Nucleus accumbens (tissue), 56 donors: ENCODE results near the gene BCL2L13.
"Not testable (repeated sequence)": the region's sequence is repeated elsewhere in the genome, so short reads cannot be mapped to it uniquely, and the experiment has no call there.

Experiments
- DNase-seq, 56 donors: peaks; one replicate each; lab custom pipeline; 2025; lab: John Stamatoyannopoulos, UW

The BCL2L13 gene

DNA sequence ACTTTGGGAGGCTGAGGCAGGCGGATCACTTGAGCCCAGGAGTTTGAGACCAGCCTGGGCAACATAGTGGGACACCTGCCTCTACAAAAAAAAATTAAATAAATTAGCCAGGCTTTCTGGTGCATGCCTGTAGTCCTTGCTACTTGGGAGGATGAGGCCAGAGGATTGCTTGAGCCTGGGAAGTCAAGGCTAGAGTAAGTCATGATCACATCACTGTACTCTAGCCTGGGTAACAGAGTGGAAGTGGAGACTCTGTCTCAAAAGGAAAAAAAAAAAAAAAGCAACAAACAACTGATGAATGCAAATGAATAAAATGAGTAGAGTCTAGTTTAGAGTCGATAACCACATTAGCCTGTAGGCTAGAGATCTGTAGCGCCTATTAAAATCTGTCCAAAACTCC lies 3.9 kb upstream of the BCL2L13 start:
- DNase-seq, result no peak

DNA sequence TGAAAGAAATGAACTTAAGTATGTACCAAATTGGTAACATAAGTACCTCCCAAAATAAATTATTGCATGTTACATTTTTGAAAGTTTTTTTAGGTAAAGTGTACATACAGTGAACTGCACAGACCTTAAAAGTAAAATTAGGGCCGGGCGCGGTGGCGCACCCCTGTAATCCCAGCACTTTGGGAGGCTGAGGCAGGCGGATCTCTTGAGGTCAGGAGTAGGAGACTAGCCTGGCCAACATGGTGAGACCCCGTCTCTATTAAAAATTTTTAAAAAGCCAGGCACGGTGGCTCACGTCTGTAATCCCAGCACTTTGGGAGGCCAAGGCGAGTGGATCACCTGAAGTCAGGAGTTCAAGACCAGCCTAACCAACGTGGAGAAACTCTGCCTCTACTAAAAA lies 1.7 kb upstream of the BCL2L13 start:
- not testable (repeated sequence) for DNase-seq

DNA sequence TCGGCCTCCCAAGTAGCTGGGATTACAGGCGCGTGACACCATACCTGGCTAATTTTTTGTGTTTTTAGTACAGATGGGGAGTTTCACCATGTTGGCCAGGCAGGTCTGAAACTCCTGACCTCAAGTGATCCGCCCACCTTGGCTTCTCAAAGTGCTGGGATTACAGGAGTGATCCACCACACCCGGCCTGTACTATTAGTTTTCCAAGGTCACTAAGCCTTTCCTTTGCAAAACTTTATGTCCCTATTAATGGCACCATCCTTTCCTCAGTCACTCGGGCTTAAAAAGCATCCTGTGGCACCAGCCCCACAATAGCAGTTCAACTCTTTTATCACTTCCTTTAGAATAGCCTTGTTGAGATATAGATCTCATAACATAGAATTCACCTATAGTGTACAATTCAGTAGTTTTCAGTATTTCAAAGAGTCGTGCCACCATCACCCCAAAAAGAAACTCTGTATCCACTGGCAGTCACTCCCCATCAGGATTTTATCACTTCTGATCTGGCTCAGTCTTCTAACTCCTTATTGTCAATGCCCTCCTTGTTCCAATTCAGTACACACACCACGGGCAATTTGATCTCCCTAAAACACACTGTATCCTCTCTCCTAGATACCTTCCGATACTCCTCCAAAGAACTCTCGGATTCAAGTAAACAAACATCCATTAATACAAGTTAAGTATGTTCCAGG lies 921 bp upstream of the BCL2L13 start:
- DNase-seq, result peak in 1 of 56 donors; percentile 43

DNA sequence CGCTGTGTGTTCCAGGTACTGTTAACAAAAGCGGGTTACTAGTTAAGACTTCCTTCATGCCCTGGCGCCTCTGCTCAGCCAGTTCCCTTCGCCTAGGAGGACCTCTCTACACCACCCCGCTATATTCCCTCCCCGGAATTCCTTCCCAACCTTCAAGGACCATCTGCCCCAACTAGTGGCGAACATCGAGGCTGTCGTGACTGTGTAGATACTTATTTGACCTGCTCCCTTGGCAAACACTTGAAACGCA lies 450 bp upstream of the BCL2L13 start:
- peak in 4 of 56 donors; percentile 20 to 78 (median 42) for DNase-seq

DNA sequence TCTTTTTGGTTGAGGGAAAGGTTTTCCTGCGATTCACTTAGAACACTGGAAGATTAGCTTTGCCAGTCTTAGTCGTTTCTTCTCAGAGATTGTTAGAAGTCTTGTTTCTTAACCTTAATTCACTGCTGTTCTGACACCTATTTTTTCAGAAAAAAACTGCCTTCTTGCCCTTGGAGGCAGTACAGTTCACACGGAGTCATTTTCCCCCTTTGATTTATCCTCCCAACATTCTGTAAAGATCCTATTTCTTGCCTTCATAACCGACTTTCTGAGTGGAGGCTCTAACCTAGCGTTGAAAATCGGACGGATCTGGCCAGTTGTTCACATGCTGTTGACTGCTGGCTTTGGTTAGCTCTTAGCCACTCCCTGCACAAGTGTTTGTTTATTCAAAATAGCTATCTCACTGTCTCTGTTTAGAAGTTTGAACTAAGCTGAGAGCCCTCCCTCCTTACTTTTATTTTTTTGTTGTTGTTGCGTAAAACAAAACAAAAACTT lies 737 bp downstream of the BCL2L13 start:
- peak in 2 of 56 donors; percentile 2 to 4 for DNase-seq

DNA sequence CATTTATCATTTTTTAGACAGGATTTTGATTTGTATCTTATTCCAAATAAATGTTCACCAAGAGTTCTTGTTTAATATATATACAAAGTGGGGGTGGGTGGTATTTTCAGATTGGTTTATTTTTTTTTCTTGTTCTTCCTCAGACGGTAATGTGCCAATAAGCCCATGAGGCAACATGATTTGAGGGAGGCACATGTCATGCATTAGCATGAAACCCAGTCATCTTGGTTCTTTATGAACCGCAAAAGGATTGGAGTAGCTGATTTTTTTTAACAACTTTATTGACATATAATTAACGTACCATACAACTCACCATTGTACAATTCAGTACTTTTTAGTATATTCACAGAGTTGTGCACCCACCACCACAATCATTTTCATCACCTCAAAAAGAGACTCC lies 2.7 kb downstream of the BCL2L13 start:
- no peak for DNase-seq

DNA sequence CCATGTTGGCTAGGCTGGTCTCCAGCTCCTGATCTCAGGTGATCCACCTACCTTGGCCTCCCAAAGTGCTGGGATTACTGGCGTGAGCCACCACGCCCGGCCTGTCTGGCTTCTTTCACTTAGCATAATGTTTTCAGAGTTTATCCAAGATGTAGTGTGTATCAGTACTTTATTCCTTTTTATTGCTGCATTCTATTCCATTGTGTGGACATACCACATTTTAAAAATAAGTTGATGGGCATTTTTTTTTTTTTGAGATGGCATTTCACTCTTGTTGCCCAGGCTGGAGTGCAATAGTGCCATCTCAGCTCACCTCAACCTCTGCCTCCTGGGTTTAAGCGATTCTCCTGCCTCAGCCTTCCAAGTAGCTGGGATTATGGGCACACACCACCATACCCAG lies 3.8 kb downstream of the BCL2L13 start:
- DNase-seq, result not testable (repeated sequence)

DNA sequence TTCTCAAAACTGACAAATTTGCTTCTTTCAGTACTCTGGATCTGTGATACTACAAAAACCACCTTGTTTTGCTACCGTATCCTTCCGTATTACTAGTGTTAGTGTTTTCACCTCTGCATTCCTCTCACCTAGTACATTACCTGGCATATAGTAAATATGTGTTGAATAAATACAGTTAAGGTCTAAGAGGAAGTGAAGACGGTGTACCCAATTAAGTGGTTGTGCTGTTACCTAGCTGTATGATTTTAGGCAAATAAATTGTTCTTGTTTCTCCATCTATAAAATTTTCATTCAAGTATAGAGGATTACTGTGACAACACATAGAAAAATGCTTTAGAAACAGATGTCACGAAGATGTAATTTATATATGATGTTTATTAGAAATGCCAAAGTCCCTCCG lies 8.9 kb downstream of the BCL2L13 start:
- DNase-seq, result no peak

DNA sequence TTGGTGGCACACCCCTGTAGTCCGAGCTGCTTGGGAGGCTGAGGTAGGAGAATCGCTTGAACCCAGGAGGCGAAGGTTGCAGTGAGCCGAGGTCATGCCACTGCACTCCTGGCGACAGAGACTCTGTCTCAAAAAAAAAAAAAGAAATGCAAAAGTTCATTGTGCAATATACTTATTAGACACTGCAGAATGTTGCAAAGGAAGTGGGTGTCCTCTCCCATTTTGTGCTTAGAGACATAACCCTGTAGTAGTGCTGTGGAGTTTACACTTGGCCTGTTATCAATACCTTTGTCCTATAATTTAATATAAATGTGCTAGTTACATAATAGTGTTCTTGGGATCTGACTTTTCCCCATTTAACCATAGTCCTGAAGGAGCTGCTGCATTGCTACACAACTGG lies 9.4 kb downstream of the BCL2L13 start:
- DNase-seq, result no peak

DNA sequence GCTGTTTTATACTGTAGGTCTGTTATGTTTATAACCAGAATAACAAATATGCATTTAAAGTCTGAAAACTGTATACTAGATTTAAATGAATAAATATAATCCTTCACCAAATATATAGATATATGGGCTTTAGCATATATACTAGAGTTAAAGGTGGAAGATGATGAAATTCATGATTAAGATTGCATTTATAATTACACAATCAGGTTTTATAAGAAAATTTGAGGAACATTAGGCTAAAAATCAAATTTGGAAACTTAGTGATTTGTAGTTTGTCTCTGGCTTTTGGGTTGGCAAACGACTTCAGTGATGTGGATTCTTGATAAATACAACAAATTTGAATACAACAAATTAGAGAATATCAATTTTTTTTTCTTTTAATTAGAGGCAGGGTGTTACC lies 10.0 kb downstream of the BCL2L13 start:
- no peak for DNase-seq

DNA sequence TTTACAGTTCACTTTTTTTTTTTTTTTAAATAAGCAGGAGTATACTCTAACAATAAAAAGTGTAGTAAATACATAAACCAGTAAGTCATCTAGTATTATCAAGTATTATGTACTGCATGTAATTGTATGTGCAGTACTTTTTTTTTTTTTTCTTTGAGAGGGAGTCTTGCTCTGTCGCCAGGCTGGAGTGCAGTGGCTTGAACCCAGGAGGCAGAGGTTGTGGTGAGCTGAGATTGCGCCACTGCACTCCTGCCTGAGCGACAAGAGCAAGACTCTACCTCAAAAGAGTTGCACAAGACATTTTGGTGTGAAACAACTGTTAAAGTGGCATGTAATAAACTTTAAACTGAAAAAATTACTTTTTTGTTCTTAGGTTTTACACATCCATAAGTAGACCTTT lies 16.7 kb downstream of the BCL2L13 start:
- DNase-seq, result no peak

DNA sequence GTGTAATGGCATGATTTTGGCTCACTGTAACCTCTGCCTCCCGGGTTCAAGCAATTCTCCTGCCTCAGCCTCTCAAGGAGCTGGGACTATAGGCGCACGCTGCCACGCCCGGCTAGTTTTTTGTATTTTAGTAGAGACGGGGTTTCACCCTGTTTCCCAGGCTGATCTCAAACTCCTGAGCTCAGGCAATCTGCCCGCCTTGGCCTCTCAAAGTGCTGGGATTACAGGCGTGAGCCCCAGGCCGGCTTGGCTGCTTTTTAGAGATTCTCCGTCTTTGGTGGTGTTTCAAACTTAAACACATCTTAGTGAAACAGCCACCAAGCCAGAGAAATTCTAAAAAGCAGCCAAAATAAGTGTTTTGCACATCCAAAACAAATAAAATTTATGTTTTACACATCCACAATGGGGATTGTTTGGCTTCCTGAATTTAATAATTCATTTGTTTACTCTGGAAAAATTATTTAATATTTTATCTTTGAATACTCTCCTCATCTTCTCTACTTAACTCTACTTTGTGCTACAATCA lies 18.4 kb downstream of the BCL2L13 start:
- DNase-seq, result no peak

DNA sequence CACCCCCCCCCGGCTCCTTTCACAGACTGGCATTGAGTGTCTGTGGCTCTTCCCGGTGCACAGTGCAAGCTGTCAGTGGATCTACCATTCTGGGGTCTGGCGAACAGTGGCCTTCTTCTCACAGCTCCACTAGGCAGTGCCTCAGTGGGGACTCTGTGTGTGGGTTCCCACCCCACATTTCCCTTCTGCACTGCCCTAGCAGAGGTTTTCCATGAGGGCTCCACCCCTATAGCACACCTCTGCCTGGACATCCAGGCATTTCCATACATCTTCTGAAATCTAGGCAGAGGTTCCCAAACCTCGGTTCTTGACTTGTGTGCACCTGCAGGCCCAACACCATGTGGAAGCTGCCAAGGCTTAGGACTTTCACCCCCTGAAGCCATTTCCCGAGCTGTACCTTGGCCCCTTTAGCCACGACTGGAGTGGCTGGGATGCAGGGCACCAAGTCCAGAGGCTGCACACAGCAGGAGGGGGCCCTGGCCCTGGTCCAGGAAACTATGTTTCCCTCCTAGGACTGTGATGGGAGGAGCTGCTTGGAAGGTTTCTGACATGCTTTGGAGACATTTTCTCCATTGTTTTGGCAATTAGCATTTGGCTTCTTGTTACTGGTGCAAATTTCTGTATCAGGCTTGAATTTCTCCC lies 26.0 kb downstream of the BCL2L13 start:
- DNase-seq, result no peak

DNA sequence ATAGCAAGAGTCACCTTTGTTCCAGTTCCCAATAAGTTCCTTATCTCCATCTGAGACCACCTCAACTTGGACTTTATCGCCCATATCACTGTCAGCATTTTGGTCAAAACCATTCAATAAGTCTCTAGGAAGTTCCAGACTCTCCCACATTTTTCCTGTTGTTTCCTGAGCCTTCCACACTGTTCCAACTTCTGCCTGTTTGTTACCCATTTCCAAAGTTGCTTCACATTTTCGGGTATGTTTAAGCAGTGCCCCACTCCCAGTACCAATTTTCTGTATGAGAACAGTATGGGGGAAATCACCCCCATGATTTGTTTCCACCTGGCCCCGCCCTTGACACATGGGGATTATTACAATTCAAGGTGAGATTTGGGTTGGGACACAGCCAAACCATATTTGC lies 26.7 kb downstream of the BCL2L13 start:
- no peak for DNase-seq

DNA sequence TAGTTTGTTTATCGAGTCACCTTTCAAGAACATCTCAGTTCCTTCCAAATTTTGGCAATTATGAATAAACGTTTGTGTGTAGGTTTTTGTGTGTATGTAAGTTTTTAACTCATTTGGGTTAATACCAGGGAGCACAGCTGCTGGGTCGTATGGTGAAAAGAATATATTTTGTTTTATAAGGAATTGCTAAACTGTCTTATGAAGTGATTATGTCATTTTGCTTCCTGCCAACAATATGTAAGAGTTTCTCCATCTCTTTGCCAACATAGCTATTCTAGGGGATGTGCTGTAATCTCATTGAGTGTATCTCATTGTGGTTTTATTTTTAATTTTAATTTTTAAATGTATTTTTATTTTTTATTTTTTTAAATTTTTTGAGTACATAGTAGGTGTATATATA lies 27.3 kb downstream of the BCL2L13 start:
- no peak for DNase-seq

DNA sequence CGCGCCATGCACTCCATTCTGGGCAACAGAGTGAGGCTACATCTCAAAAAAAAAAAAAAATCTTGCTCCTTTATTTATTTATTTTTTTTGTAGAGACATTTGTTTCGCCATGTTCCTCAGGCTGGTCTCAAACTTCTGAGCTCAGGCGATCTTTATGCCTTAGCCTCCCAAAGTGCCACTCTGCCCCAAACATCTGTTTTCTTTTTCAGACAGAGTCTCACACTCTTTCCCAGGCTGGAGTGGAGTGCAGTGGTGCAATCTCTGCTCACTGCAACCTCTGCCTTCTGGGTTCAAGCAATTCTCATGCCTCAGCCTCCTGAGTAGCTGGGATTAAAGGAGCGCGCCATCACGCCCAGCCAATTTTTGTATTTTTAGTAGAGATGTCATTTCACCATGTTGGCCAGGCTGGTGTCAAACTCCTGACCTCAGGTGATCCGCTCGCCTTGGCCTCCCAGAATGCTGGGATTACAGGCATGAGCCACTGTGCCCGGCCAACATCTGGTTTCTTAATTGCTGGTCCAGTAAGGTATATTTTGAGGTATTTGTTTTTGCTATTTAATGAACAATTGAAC lies 33.0 kb downstream of the BCL2L13 start:
- not testable (repeated sequence) for DNase-seq

DNA sequence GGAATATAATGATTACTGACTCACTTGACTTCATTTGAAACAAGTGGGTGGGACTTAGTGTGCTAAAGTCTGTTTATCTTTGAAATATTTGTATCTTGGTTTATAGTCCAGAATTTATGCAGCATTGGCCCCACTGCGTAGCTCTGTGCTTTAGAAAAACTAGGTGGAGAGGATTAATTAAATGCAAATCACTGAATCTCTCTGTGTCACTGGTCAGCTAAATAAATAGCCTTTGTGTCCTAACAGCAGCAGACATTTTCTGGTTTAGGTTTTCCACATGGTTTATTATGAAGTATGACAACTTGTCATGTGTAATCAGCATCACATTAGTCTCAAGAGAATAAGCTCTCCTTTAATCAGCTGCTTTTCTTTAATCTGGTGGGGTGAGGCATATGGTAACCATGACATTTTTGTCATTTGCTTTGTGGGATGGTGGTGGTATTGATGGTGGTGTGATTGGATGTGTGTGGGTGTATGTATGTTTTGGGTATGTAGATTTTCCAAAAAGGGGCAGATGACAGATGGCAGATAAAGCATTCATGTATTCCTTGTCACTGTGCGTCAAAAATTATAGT lies 33.9 kb downstream of the BCL2L13 start:
- DNase-seq, result no peak

DNA sequence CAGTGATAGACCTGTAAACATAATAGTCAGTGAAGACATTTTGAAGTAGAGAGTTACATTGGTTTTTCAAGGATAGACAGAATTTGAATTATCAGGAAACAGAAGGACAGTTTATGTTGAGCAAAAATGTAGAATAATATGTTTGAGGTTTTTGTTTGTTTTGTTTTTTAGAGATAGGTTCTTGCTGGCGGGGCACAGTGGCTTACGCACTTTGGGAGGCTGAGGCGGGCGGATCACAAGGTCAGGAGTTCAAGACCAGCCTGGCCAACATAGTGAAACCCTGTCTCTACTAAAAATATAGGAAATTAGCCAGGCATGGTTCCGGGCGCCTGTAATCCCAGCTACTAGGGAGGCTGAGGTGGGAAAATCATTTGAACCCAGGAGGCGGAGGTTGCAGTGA lies 35.6 kb downstream of the BCL2L13 start:
- no peak for DNase-seq

DNA sequence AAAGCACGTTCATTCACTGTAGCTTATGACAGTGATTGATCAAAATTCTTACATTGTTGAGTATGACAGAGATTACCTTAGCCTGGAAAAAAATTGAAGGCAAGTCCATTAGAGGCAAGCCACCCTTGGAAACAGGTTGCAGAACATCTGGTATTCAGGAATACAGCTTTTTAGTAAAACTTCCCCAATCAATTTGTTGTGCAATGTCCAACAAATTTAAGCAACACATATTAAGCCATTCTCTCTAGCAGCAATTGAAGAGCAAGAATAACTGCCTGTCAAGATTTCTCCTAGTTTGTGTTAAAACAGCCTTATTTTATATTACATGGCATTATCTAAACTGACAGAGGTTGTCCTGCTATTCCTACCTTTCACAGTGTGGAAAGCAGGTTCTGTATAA lies 37.0 kb downstream of the BCL2L13 start:
- DNase-seq, result no peak

DNA sequence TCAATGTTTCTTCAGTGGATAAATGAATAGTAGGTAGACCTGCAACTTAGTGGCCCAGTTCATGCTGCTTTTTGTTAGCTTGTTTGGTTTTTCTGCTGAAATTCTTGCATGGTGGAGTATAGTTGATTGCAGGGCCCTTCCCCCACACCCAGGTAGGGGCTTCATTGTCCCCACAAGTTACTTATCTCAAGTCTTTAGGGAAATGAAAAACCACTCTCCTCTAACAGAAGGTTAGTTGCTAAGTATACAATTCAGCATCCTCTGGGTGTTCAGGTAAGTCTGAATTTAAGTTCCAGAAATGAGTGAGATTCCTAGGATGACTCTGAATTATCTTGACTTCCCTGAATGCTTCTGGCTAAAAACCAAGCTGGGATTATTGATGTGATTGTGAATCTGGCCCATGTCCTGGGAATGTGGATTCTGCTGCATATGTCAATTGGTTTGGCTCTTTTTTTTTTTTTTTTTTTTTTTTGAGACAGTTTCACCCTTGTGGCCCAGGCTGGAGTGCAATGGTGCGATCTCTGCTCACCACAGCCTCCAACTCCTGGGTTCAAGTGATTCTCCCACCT lies 40.3 kb downstream of the BCL2L13 start:
- DNase-seq, result no peak

DNA sequence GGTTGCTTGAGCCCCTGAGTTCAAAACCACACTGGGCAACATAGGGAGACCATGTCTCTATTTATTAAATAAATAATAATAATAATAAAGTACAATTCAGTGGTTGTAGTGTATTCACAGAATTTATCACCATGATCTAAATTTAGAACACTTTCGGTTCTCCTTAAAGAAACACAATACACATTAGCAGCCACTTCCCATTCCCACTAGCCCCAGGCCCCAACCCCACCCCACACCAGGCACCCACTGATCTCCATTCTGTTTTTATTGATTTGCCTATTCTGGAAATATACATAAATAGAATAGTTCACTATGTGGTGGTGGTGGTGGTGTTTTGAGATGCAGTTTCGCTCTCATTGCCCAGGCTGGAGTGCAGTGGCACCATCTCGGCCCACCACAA lies 45.7 kb downstream of the BCL2L13 start:
- no peak for DNase-seq
